Right cardiac atrium (tissue), 5 donors: Measurements from ENCODE around the gene GOLGA8H. TPM values are rescaled to one million over a fixed set of nuclear protein-coding genes. Genes with fewer than 3 reads are reported as not detected.
"Not testable (repeated sequence)": the region's sequence is repeated elsewhere in the genome, so short reads cannot be mapped to it uniquely, and the experiment has no call there.

Experiments used
- ATAC-seq, 2 donors: fragments of 200-7000 bp; cut with Tn5 transposase; one replicate each; pipeline versions ENCODE4 v1.8.0 to v1.9.1; 2020; ENCODE audit warnings: moderate library complexity in 2 of 2, mild to moderate bottlenecking in 1 of 2
- DNase-seq, 3 donors: peaks; one replicate each; pipeline ENCODE4 v3.0.0-alpha.2; 2020
- H3K27ac ChIP-seq: one replicate; pipeline ENCODE4 v1.5.1; 2013; ENCODE audit warnings: mild to moderate bottlenecking, low read length, control low read depth, moderate library complexity
- H3K27me3 ChIP-seq: one replicate; pipeline ENCODE4 v1.6.1; 2013; ENCODE audit not compliant: control insufficient read depth, insufficient read depth
- H3K4me1 ChIP-seq: one replicate; pipeline ENCODE4 v1.6.1; 2013; ENCODE audit warnings: low read length; ENCODE audit not compliant: control insufficient read depth, insufficient read depth
- H3K4me3 ChIP-seq: one replicate; pipeline ENCODE4 v1.5.1; 2013; ENCODE audit warnings: low read length, control low read depth
- H3K9me3 ChIP-seq: one replicate; pipeline ENCODE4 v1.6.1; 2013; ENCODE audit warnings: low read length; ENCODE audit not compliant: control insufficient read depth
- WGBS: extraction: QIAGEN DNeasy Blood & Tissue Kit; methylation state at CpG from one replicate; pipeline ENCODE4 v1.1.7; 2013; 5-methylcytosine and 5-hydroxymethylcytosine counted together
- intact Hi-C, 4 donors: fragments of 100-400 bp; cut with DNase I; formaldehyde crosslinking; loops; one replicate each; pipeline versions ENCODE4 v1.11.0 to v1.14.0; 2022 to 2023
- long read RNA-seq, 4 donors: library from polyadenylated mRNA; unstranded; transcript quantifications; one replicate each; pipeline ENCODE4 v2.0.0, GENCODE V29; 2020 to 2021
- polyA plus RNA-seq: library from polyadenylated mRNA; stranded (reverse); fragments of 200-250 nt; gene quantifications from one replicate; pipeline ENCODE4 v1.2.3, GENCODE V29; 2013
- total RNA-seq, 4 donors: library from RNA; stranded (reverse); fragmentation: NEBNext Ultra II Directional; extraction: Animal tissue kit (Norgen Biotek cat#: 25700); gene quantifications; one replicate each; pipeline ENCODE4 v1.2.1, GENCODE V29; 2021
- donor health status: healthy with polysubstance abuse.
- donor health status: DM: no; HTN: yes; CAD: no.
- donor health status: DM: no; HTN: no; CAD: no.
- donor health status: DM: no; HTN: yes; CAD: no; lungs with severe emphysema.
- donor health status: DM: yes; HTN: yes; CAD: no.

Gene GOLGA8H, protein sequence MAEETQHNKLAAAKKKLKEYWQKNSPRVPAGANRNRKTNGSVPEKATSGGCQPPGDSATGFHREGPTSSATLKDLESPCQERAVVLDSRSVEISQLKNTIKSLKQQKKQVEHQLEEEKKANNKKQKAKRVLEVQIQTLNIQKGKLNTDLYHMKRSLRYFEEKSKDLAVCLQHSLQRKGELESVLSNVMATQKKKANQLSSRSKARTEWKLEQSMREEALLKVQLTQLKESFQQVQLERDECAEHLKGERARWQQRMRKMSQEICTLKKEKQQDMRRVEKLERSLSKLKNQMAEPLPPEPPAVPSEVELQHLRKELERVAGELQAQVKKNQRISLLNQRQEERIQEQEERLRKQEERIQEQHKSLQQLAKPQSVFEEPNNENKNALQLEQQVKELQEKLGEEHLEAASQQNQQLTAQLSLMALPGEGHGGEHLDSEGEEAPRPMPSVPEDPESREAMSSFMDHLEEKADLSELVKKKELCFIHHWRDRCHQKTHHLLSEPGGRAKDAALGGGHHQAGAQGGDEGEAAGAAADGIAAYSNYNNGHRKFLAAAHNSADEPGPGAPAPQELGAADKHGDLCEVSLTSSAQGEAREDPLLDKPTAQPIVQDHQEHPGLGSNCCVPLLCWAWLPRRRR
- total RNA-seq (under 1 TPM in 2 of 4 donors, not detected in 2; 0.28 to 0.79 TPM), polyA plus RNA-seq (0.81 TPM)
- long read RNA-seq, donor 1, partial matches to known transcripts: 0 of 1 reads
- long read RNA-seq, donor 1, other reads (novel, unspliced or antisense): 1 of 1 reads
- long read RNA-seq, donor 2: 0 reads
- long read RNA-seq, donor 3: 0 reads
- long read RNA-seq, donor 4, partial matches to known transcripts: 0 of 1 reads
- long read RNA-seq, donor 4, other reads (novel, unspliced or antisense): 1 of 1 reads

DNA sequence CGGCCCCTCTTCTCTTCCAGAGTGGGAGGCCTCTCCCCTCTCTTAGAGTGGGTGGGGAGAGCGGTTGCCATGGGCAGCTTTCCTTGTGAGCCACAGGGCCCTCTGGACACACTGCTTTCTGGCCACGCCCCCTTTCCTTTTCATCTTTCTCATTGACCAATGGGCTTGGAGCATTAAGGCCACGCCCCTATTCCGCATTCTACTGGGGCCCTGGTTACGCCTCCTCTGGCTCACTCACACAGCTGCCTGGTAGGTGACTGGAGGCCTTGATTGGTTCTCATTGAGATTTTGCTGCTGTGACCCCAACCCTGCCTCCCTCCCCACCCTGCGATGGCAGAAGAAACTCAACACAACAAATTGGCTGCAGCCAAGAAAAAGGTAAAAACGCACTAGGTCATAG lies at the start of gene GOLGA8H:
Gene GOLGA8H, plus strand, starts transcription at position 233 of the 400 bp plus-strand sequence. Its CDS starts 98 bp downstream, at position 331.
- ATAC-seq, H3K27ac ChIP-seq, H3K4me1 ChIP-seq, intact Hi-C loops, H3K27me3 ChIP-seq, H3K4me3 ChIP-seq, H3K9me3 ChIP-seq, DNase-seq: not testable (repeated sequence)
- 88% methylated on average over 4 of the region's 8 CpGs for WGBS

GRCh38 chr15:30566949-30567348 lies 36.9 kb upstream of the GOLGA8H start:
- H3K27ac ChIP-seq, H3K4me1 ChIP-seq, H3K9me3 ChIP-seq, H3K4me3 ChIP-seq, ATAC-seq, DNase-seq, H3K27me3 ChIP-seq, intact Hi-C loops: not testable (repeated sequence)
- WGBS: no CpG with 5 or more reads among the region's 6 CpGs

DNA sequence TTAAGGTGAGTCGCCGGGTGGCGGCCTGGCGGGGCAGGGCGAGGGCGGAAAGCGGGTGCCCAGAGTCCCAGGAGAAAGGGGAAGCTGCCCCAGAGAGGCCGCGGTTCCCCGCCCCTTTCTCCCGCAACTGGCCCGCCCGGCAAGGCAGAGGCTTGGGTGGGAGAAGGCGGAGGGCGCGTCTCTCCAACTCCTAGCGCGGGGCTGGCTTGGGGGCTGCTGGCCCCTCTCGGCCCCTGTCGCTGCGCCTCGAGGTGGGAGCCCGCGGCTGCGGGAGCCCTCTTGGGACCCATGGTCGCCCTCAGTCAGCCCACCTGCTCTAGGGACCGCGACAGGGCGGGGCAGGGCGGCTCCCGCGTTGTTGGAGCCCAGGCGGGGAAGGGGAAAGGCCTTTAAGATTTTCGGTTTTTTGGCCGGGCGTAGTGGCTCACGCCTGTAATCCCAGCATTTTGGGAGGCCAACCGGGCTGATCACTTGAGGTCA lies 30.8 kb upstream of the GOLGA8H start:
- DNase-seq, intact Hi-C loops, H3K27me3 ChIP-seq, H3K4me3 ChIP-seq, H3K27ac ChIP-seq, H3K9me3 ChIP-seq, H3K4me1 ChIP-seq: not testable (repeated sequence)
- WGBS: no CpG with 5 or more reads among the region's 38 CpGs
- ATAC-seq: peak; percentile 74 to 81

GRCh38 chr15:30579394-30579970 lies 24.3 kb upstream of the GOLGA8H start:
- H3K4me1 ChIP-seq, H3K9me3 ChIP-seq, H3K27me3 ChIP-seq, H3K27ac ChIP-seq, ATAC-seq, H3K4me3 ChIP-seq, intact Hi-C loops, DNase-seq: not testable (repeated sequence)
- no CpG with 5 or more reads among the region's 6 CpGs for WGBS

- DNase-seq, ATAC-seq, H3K4me1 ChIP-seq, H3K27ac ChIP-seq, H3K27me3 ChIP-seq, H3K4me3 ChIP-seq, intact Hi-C loops, H3K9me3 ChIP-seq: not testable (repeated sequence)
- no CpG with 5 or more reads among the region's 4 CpGs for WGBS
Observed at GRCh38 chr15:30580716-30581115, 23.1 kb upstream of the GOLGA8H start.

DNA sequence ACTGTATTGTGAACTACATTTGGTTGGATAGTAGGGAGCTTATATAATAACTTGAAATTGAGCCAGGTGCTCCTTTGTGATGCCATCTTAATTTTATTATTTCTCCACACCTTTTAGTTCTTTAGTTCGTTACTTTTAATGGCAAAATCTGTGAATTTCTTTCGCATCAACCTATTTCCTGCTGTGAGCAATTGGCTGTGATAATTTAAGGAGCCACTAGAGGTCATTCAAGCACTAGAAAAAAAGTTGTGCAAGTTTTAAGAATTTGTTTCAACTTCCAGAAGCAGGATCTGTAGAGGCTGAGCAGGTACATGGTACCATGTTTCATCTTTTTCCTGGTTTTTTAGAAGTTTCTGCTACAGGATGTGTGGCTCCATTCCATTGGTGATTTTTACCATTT lies 4.9 kb upstream of the GOLGA8H start:
- intact Hi-C loops: not testable (repeated sequence)

DNA sequence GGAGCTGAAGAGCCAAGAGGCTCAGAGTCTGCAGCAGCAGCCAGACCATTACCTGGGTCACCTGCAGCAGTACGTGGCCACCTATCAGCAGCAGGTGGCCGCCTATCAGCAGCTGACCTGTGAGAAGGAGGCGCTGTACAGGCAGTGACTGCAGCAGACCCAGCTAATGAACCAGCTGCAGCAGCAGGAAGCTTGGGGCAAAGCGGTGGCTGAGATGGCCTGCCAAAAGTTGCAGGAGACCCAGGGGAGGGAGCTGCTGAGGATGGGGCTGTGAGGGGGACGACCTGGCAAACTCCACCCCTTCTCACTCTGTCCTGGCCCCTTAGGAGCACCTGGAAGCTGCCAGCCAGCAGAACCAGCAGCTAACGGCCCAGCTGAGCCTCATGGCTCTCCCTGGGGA lies 8.4 kb downstream of the GOLGA8H start:
- H3K4me3 ChIP-seq, H3K9me3 ChIP-seq, intact Hi-C loops, H3K4me1 ChIP-seq, H3K27ac ChIP-seq, H3K27me3 ChIP-seq, ATAC-seq, DNase-seq: not testable (repeated sequence)
- no CpG with 5 or more reads among the region's 6 CpGs for WGBS

More for the DNA sequence above, 4.9 kb upstream of the GOLGA8H start:
- DNase-seq, H3K27me3 ChIP-seq, ATAC-seq, H3K9me3 ChIP-seq, H3K4me1 ChIP-seq, H3K4me3 ChIP-seq, H3K27ac ChIP-seq: not testable (repeated sequence)
- WGBS: 15% methylated on average over 2 of the region's 2 CpGs

GRCh38 chr15:30621342-30621741 lies 17.5 kb downstream of the GOLGA8H start:
- 16% methylated on average over 2 of the region's 3 CpGs for WGBS
- H3K9me3 ChIP-seq: not testable (repeated sequence)

GRCh38 chr15:30625436-30626193 lies 21.8 kb downstream of the GOLGA8H start, which contains the start of gene ARHGAP11B:
TSS of gene ARHGAP11B (plus strand) at chr15:30626128.
- DNase-seq (peak; percentile 85 to 96 (median 96)), ATAC-seq (peak; percentile 98 to 99)
- H3K4me1 ChIP-seq, H3K9me3 ChIP-seq, H3K27me3 ChIP-seq, intact Hi-C loops: not testable (repeated sequence)
- H3K27ac ChIP-seq: peak within 1 kb of the TSS; percentile 95
- H3K4me3 ChIP-seq: peak within 1 kb of the TSS; percentile 74
- WGBS: under 1% methylated on average over 35 of the region's 35 CpGs

More at GRCh38 chr15:30621342-30621741, 17.5 kb downstream of the GOLGA8H start:
- DNase-seq, H3K4me1 ChIP-seq, ATAC-seq, H3K27ac ChIP-seq, intact Hi-C loops, H3K4me3 ChIP-seq, H3K27me3 ChIP-seq: not testable (repeated sequence)

- ATAC-seq (peak in 1 of 2 donors; percentile 56), DNase-seq (peak in 1 of 3 donors; percentile 7)
- intact Hi-C loops, H3K27ac ChIP-seq, H3K27me3 ChIP-seq, H3K9me3 ChIP-seq, H3K4me1 ChIP-seq: not testable (repeated sequence)
- under 1% methylated on average over 12 of the region's 22 CpGs for WGBS
- peak overlapping the region; percentile 74 for H3K4me3 ChIP-seq
Observed at GRCh38 chr15:30626194-30626565, 22.4 kb downstream of the GOLGA8H start.
